ENCODE data around the gene TENT4A. TPM values are rescaled to one million over a fixed set of nuclear protein-coding genes. Genes with fewer than 3 reads are reported as not detected.

TENT4A gene
- total and polyA plus RNA-seq, 8 donors, result 17.1 to 38.2 (median 31.4) TPM

- Histone ChIP-seq H3K9me3 (peaks cover 0 to 5% of the 10 kb centered on the region in 2 donors), H3K4me1 (no peaks in the 10 kb centered on the region), H3K27ac (no peak overlapping the region), H3K36me3 (peaks cover 0 to 8% of the 10 kb centered on the region in 2 donors), H3K27me3 (no peaks in the 10 kb centered on the region), H3K4me3 (no peak overlapping the region)
- intact Hi-C loops (cut with DNase I), result no loop called here
- TF ChIP-seq CTCF (IDR thresholded peaks at IDR 0.05), result no peak
- ATAC-seq (no peak), DNase-seq (no peak)
These were observed 40.2 kb upstream of the TENT4A start for GRCh38 chr5:6673031-6673430.

DNA sequence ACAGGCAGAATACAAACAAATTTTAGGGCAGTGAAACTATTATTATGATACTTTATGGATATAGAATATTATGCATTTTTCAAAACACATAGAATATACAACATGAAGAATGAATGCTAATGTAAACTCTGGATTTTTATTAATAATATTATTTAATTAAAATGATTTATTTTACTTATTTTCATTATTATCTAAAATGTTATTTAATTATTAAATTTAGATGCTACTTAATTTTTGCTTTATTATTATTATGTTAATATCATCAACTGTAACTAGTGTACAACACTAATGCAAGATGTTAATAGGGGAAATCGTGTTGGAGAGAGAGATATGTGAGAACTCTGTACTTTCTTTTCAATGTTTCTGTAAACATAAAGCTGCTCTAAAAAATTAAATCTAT, 39.3 kb upstream of the TENT4A start:
- Histone ChIP-seq H3K36me3 (peaks cover 0 to 8% of the 10 kb centered on the region in 2 donors), H3K9me3 (peaks cover 0 to 5% of the 10 kb centered on the region in 2 donors), H3K27me3 (no peaks in the 10 kb centered on the region), H3K27ac (no peak overlapping the region), H3K4me3 (no peak overlapping the region), H3K4me1 (no peaks in the 10 kb centered on the region)
- intact Hi-C loops (cut with DNase I), result no loop called here
- ATAC-seq (no peak), DNase-seq (no peak)
- no peak for TF ChIP-seq CTCF (IDR thresholded peaks at IDR 0.05)

GRCh38 chr5:6674421-6674820, 38.8 kb upstream of the TENT4A start:
- ATAC-seq (no peak), DNase-seq (no peak)
- Histone ChIP-seq H3K4me1 (no peaks in the 10 kb centered on the region), H3K9me3 (peaks cover 0 to 5% of the 10 kb centered on the region in 2 donors), H3K36me3 (peaks cover 0 to 8% of the 10 kb centered on the region in 2 donors), H3K27me3 (no peaks in the 10 kb centered on the region), H3K27ac (no peak overlapping the region), H3K4me3 (no peak overlapping the region)
- TF ChIP-seq CTCF (IDR thresholded peaks at IDR 0.05), result no peak
- intact Hi-C loops (cut with DNase I), result no loop called here

DNA sequence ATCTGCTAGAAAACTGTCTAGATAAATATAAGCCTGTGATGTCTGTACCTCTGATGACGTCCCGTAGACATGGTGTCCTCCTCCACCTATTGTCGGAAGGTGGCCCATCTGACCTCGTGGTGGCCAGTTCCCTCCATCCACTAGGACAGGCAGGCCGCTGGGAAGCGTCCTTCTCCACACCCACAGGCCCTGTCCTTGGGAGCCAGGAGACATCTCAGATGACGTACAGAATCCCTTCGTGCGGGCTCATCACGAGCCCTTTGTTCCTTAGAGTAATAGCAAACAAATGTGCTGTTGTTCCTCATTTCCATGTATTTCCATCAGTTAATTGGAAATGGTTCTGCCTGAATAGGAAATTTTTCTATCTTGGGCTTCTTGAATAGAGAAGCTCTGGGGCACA, 38.3 kb upstream of the TENT4A start:
- peaks cover 0 to 5% of the 10 kb centered on the region in 2 donors for H3K9me3 ChIP-seq
- intact Hi-C loops (cut with DNase I), result no loop called here
- H3K4me3 ChIP-seq, result no peak overlapping the region
- H3K36me3 ChIP-seq, result peaks cover 0 to 7% of the 10 kb centered on the region in 2 donors
- H3K27ac ChIP-seq, result no peak overlapping the region
- H3K4me1 ChIP-seq, result no peaks in the 10 kb centered on the region
- TF ChIP-seq CTCF (IDR thresholded peaks at IDR 0.05), result no peak
- ATAC-seq (no peak), DNase-seq (no peak)
- no peaks in the 10 kb centered on the region for H3K27me3 ChIP-seq

DNA sequence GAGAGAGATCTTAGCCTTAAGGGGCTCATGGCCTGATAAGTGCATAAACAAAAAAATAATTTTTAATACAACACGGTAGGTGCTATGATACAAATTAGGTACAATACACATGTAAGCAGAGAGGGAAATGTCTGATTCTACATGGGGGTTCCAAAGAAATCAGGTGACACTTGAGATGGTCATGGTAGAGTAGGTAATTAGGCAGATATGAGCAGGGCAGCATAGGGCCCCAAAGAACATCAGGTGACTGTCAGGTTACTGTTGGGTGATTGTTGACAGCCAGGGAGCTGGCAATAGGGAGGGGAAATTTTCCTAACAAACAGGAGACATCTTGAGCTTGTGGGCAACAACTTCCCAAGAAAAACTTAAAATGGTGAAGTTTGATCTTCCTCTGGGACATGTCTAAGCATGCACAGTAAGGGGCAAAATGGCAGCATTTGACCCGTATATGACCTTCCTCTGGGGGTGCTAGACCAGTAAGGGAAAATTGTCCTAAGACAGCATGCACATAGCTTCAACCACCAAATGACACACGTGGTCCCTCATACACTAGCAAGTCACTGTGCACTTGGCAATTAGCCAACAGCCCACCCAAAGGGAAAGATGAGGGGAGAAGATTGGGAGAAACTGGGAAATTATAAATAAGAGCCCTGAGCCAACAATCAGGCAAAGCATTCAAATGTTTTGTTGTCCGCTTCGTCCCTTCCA, 37.3 kb upstream of the TENT4A start:
- Histone ChIP-seq H3K27me3 (no peaks in the 10 kb centered on the region), H3K4me1 (no peaks in the 10 kb centered on the region), H3K4me3 (no peak overlapping the region), H3K27ac (no peak overlapping the region), H3K9me3 (peaks cover 0 to 5% of the 10 kb centered on the region in 2 donors), H3K36me3 (no peaks in the 10 kb centered on the region)
- no peak for ATAC-seq
- no peak for TF ChIP-seq CTCF (IDR thresholded peaks at IDR 0.05)
- no peak for DNase-seq
- intact Hi-C loops (cut with DNase I), result no loop called here

Measured in left lung (tissue), 10 donors.